ENCODE data around the gene ABHD8.

DNA sequence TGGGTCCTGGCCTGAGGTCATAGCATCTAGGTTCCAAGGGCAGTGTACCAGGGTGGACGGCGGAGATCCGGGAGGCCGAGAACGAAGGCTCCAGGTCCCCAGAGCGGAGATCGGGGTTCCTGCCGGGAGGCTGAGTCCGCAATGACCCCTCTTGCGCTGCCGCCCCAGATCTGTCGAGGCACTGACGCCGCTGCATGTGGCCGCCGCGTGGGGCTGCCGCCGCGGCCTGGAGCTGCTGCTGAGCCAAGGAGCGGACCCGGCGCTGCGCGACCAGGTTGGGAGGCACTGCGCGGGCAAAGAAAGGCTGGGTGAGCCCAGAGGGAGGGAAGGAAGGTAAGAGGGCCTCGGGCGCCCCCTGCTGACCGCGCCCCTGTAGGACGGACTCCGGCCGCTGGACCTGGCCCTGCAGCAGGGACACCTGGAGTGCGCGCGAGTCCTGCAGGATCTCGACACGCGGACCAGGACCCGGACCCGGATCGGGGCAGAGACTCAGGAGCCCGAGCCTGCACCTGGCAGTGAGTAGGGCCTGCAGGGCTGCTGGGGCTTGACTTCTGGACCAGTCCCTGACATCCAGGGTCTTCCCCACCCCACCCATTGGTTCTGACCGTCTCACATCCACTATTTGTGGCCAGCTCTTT lies 20.6 kb downstream of the ABHD8 start:
- TF ChIP-seq, protein P1, sequence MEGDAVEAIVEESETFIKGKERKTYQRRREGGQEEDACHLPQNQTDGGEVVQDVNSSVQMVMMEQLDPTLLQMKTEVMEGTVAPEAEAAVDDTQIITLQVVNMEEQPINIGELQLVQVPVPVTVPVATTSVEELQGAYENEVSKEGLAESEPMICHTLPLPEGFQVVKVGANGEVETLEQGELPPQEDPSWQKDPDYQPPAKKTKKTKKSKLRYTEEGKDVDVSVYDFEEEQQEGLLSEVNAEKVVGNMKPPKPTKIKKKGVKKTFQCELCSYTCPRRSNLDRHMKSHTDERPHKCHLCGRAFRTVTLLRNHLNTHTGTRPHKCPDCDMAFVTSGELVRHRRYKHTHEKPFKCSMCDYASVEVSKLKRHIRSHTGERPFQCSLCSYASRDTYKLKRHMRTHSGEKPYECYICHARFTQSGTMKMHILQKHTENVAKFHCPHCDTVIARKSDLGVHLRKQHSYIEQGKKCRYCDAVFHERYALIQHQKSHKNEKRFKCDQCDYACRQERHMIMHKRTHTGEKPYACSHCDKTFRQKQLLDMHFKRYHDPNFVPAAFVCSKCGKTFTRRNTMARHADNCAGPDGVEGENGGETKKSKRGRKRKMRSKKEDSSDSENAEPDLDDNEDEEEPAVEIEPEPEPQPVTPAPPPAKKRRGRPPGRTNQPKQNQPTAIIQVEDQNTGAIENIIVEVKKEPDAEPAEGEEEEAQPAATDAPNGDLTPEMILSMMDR (conservative IDR thresholded peaks at IDR 0.05 in 1 of 2, IDR thresholded peaks at IDR 0.05 in 1 of 2; ENCODE audit: low read depth in 1 of 2, low read length in 2 of 2), result peak; percentile 66 to 78
- TF ChIP-seq EZH2 (IDR thresholded peaks at IDR 0.05; ENCODE audit: low read length, missing control alignments), result no peak
